ENCODE data around the gene POLR3B. TPM values are rescaled to one million over a fixed set of nuclear protein-coding genes. Genes with fewer than 3 reads are reported as not detected.

The POLR3B gene
- total RNA-seq, 1 donor from 2014 or later = 8.1 TPM

DNA sequence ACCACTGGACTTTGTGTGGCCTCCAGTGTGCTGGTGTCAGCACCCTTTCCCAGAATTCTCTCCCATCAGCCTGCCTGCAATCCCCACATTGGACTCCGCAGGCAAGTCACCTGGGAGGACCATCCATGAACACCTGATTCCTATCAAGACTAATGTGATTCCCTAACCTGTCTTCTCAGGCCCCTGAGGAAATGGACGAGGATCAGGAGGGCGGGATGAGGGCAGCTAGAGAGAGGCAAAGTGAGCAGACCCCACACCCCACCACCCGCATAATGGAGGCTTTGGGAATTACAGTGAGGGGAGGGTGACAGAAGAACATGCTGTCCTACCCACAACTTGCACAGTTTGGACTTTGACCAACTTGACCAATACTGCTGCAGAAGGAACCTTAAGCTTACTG is 164.4 kb downstream of the POLR3B start:
- Mint-ChIP-seq H3K27me3 (ENCODE audit: unreplicated experiment) (no peaks in the 10 kb centered on the region), H3K9me3 (ENCODE audit: unreplicated experiment) (no peaks in the 10 kb centered on the region), H3K4me1 (ENCODE audit: unreplicated experiment) (no peaks in the 10 kb centered on the region), H3K36me3 (ENCODE audit: unreplicated experiment) (no peaks in the 10 kb centered on the region), H3K27ac (ENCODE audit: unreplicated experiment) (no peak overlapping the region), H3K4me3 (ENCODE audit: unreplicated experiment) (no peak overlapping the region)
- no peak for DNase-seq (ENCODE audit: extremely low spot score, unreplicated experiment)
- TF ChIP-seq, protein P1, sequence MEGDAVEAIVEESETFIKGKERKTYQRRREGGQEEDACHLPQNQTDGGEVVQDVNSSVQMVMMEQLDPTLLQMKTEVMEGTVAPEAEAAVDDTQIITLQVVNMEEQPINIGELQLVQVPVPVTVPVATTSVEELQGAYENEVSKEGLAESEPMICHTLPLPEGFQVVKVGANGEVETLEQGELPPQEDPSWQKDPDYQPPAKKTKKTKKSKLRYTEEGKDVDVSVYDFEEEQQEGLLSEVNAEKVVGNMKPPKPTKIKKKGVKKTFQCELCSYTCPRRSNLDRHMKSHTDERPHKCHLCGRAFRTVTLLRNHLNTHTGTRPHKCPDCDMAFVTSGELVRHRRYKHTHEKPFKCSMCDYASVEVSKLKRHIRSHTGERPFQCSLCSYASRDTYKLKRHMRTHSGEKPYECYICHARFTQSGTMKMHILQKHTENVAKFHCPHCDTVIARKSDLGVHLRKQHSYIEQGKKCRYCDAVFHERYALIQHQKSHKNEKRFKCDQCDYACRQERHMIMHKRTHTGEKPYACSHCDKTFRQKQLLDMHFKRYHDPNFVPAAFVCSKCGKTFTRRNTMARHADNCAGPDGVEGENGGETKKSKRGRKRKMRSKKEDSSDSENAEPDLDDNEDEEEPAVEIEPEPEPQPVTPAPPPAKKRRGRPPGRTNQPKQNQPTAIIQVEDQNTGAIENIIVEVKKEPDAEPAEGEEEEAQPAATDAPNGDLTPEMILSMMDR (IDR thresholded peaks at IDR 0.05) = no peak

DNA sequence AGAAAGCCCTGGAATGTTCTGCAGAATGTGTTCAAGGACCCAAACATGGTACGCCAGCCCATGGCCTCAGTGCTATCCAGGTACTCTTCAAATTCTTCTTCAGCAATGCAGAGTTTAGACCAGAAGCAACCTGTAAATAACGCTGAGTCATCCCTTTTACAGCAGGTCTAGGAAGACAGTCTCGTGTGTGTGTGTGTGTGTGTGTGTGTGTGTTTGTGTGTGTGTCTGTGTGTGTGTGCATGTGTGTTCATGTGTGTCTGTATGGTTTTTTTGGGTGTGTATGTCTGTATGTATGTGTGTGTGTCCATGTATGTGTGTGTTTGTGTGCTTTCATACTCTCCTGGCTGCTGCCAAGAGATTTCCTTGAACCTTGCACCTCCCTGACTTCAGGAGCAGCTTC is 165.2 kb downstream of the POLR3B start:
- no peaks in the 10 kb centered on the region for H3K9me3 Mint-ChIP-seq (ENCODE audit: unreplicated experiment)
- no peak for DNase-seq (ENCODE audit: extremely low spot score, unreplicated experiment)
- no peak overlapping the region for H3K27ac Mint-ChIP-seq (ENCODE audit: unreplicated experiment)
- peaks cover under 1% of the 10 kb centered on the region for H3K27me3 Mint-ChIP-seq (ENCODE audit: unreplicated experiment)
- H3K36me3 Mint-ChIP-seq (ENCODE audit: unreplicated experiment) = no peaks in the 10 kb centered on the region
- H3K4me1 Mint-ChIP-seq (ENCODE audit: unreplicated experiment) = no peaks in the 10 kb centered on the region
- TF ChIP-seq, protein P1 (IDR thresholded peaks at IDR 0.05) = no peak
- H3K4me3 Mint-ChIP-seq (ENCODE audit: unreplicated experiment) = no peak overlapping the region

DNA sequence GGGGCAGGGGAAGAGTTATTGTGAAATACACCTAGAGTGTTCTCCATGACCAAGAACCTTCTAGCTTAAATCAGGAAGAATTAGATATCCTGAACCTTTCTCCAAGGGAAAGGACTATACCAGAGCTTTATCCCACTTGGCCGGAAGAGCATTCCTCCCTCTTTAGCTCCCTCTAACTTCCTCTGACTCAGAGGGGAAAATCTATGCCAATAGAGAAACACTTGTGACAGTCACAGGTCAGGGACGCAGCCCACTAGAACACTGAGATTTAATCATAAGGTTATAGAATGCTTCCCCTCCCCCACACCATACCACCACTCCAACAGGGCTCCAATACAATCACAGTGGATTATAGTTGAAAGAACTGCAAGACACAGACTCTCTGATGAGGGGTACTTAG is 169.8 kb downstream of the POLR3B start:
- Mint-ChIP-seq H3K9me3 (ENCODE audit: unreplicated experiment) (peaks cover 11% of the 10 kb centered on the region), H3K27me3 (ENCODE audit: unreplicated experiment) (peaks cover 10% of the 10 kb centered on the region), H3K27ac (ENCODE audit: unreplicated experiment) (no peak overlapping the region)

DNA sequence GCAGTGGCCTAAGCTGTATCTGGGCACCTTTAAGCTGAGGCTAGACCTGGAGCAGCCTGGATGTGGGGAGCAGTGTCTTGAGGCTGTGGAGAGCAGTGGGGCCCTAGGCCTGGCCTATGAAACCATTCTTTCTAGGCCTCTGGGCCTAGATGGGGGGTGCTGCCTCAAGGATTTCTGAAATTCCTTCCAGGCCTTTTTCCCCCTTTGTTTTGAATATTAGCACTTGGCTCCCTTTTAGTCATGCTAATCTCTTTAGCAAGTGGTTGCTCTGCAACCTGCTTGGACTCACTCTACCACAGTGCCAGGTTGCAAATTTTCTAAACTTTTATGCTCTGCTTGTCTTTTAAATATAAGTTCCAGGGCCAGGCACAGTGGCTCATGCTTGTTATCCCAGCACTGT is 183.7 kb downstream of the POLR3B start:
- no peak for DNase-seq (ENCODE audit: extremely low spot score, unreplicated experiment)
- peaks cover 10% of the 10 kb centered on the region for H3K27me3 Mint-ChIP-seq (ENCODE audit: unreplicated experiment)
- no peak overlapping the region for H3K4me3 Mint-ChIP-seq (ENCODE audit: unreplicated experiment)
- H3K27ac Mint-ChIP-seq (ENCODE audit: unreplicated experiment) = no peak overlapping the region
- H3K9me3 Mint-ChIP-seq (ENCODE audit: unreplicated experiment) = peaks cover 12% of the 10 kb centered on the region
- TF ChIP-seq, protein P1 (IDR thresholded peaks at IDR 0.05) = no peak
- no peaks in the 10 kb centered on the region for H3K36me3 Mint-ChIP-seq (ENCODE audit: unreplicated experiment)
- no peaks in the 10 kb centered on the region for H3K4me1 Mint-ChIP-seq (ENCODE audit: unreplicated experiment)

More for the DNA sequence above, 169.8 kb downstream of the POLR3B start:
- TF ChIP-seq, protein P1 (IDR thresholded peaks at IDR 0.05) = no peak
- H3K36me3 Mint-ChIP-seq (ENCODE audit: unreplicated experiment) = no peaks in the 10 kb centered on the region
- H3K4me3 Mint-ChIP-seq (ENCODE audit: unreplicated experiment) = no peak overlapping the region
- H3K4me1 Mint-ChIP-seq (ENCODE audit: unreplicated experiment) = no peaks in the 10 kb centered on the region
- DNase-seq (ENCODE audit: extremely low spot score, unreplicated experiment) = no peak

DNA sequence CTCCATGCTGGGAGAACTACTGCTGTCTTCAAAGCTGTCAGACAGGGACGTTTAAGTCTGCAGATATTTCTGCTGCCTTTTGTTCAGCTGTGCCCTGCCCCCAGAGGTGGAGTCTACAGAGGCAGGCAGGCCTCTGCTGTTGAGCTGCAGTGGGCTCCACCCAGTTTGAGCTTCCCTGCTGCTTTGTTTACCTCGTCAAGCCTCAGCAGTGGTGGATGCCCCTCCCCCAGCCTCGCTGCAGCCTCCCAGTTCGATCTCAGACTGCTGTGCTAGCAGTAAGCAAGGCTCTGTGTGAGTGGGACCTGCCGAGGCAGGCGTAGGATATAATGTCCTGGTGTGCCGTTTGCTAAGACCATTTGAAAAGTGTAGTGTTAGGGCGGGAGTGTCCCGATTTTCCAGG is 193.9 kb downstream of the POLR3B start:
- no peaks in the 10 kb centered on the region for H3K36me3 Mint-ChIP-seq (ENCODE audit: unreplicated experiment)
- H3K9me3 Mint-ChIP-seq (ENCODE audit: unreplicated experiment) = no peaks in the 10 kb centered on the region
- peaks cover 40% of the 10 kb centered on the region for H3K27me3 Mint-ChIP-seq (ENCODE audit: unreplicated experiment)
- TF ChIP-seq, protein P1 (IDR thresholded peaks at IDR 0.05) = no peak
- DNase-seq (ENCODE audit: extremely low spot score, unreplicated experiment) = no peak
- no peaks in the 10 kb centered on the region for H3K4me1 Mint-ChIP-seq (ENCODE audit: unreplicated experiment)
- H3K4me3 Mint-ChIP-seq (ENCODE audit: unreplicated experiment) = no peak overlapping the region
- H3K27ac Mint-ChIP-seq (ENCODE audit: unreplicated experiment) = no peak overlapping the region

Data from osteocyte (in vitro differentiated cells).